Activated naive CD4-positive, alpha-beta T cell treated with Interleukin-2 at 50 U/mL for 16 hours (primary cell): ENCODE results near the gene ETF1.
A peak's percentile ranks its signal among the peaks of the same experiment; 100 is the strongest.

Source experiments
- DNase-seq: peaks from one replicate; pipeline ENCODE4 v3.0.0-alpha.2; 2020

Gene ETF1

DNA sequence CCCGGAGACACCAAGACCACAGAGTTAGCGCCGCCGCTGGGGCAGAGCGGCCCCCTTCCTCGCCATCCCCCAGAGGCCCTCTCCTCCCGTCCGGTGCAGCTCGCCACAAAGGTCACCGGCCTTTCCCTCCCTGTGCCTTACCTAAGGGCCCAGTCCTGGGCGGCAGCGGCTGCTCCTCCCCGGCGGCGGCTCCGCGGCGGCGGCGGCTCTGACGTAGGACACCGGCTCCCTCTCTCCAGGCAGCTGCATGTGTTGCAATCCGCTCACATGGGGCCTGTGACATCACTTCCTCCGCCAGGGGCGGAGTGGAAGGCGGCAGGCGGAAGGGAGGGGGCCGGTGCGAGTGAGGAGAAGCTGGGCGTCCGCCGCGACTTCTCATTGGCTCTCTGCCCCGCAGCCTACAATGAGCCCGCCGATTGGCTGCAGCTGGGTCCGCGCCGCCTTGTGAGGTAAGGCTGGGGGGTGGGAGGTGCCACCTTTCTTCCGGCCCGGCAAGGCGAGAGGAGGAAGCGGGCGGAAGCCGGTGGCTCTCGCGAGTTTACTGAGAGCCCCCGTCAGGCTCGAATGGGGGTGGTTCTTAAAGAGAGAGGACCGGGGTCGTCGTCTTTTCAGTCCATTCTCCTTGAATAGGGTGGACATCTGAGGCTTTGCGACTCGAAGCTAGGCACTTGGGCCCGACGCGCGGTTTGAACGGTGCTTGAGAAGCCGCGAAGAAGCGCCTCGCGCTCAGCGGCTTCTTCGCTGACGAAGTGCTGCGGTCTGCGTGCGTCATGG lies at the start of gene ETF1:
Gene ETF1, minus strand, starts transcription at position 281 of the 774 bp plus-strand sequence. CDS start 318 bp downstream, outside the sequence.
- DNase-seq: peak; percentile 100

- no peak for DNase-seq
Measured at GRCh38 chr5:138588013-138588788, 45.2 kb upstream of the ETF1 start.

DNA sequence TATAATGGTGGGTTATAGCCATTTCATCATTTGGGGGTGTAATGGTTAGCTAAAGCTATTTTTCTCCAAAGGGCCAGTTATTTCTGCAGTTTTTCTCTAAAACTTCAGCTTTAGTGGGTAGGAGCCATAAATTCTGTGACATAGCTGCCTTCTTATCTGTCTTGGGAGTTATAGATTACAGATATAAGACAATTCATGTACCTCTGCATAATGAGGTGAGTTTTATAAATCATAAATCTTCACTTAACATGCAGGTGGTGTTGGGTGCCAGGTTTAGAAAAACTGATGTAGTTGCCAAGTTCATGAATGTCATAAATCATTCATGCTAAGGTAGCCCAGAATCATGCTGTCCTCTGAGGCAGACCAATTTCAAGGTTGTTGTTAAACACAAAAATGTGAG lies 42.1 kb upstream of the ETF1 start:
- no peak for DNase-seq

DNA sequence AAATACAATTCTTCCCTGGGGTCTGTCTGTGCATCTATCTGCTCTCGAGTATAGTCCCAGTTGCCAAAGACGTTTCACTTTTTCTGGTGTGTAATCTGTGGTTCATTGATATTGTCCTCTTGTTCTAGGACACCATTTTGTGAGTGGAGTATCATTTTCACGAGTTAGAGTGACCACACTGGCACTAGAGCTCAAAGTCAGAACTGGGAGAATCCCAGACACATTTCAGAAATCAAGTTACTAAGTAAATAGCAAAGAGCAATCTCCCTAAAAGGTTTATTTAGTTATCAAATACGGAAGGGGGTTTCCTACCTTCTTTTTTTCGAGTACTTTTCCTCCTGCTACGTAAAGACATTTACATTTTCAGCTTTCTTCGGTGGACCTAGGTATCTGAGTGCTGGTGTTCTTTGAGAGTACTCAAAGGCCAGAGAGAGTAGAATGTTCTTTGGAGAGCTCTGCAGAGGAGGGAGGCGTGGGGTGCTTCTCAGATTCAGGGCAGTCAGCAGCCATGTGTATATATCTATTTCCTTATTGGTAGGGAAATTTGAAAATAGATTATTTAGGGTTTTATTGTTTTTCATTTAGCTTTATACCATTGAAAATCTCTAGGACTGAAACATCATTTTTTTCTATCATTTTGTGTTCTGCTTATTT lies 41.1 kb upstream of the ETF1 start:
- DNase-seq: no peak

GRCh38 chr5:138582959-138583358 lies 39.9 kb upstream of the ETF1 start:
- DNase-seq: no peak

DNA sequence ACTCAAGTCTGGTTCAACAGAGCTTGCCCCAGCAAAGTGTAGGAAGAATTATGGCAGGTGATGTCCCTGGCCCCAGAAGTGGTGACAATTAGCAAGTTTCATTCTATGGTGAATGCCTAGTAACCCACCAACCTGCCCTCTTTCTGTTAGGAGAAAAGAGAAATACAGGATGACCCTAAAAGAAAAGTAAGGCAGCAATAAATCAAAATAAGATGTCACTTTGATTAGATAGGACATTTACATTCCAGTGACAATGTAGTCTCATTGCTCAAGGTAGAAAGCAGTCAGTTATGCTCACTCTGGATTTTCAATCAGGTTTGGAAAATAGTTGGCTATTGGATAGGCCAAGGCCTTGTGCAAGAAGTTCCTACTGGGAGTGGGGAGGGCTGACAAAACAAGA lies 37.7 kb upstream of the ETF1 start:
- no peak for DNase-seq

DNA sequence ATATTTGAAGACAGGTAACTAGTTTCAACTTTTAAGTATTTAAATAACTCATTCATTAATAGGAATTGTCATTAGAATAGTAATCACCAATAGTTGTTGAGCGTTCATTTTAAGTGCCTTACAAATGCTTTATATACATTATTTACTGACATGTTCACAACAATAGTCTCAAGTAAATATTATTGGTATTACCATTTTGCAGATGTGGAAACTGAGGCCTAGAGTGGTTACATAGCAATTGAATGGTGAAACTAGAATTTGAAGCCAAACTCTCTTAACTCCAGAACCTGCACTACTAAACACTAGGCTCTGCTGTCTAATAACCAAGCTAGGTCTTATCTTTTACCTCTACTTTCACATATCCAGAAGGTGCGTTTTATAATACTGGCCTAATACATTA lies 37.0 kb upstream of the ETF1 start:
- DNase-seq: no peak

DNA sequence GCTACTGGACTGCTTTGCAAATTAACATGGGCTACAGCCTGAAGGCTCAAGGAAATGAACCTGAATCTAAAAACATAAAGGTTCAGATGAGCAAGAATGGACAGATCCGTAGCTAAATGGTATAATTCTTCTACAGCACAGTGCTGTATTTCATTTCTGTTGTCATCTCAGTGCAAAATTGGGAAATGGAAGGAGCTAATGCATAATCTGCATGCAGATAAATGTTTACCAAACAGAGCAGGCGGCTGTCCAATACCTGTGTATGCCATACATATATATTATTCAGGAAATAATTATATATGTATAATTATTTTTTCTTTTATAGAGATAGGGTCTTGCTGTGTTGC lies 36.5 kb upstream of the ETF1 start:
- DNase-seq: no peak

GRCh38 chr5:138577452-138577851 lies 34.4 kb upstream of the ETF1 start:
- DNase-seq: no peak

- DNase-seq: peak; percentile 97
Measured at GRCh38 chr5:138575194-138576015, 32.4 kb upstream of the ETF1 start, which contains the start of gene HSPA9. TSS of gene HSPA9 (minus strand) at chr5:138575401. CDS start at chr5:138575318, 83 bp downstream.

- no peak for DNase-seq
Measured at GRCh38 chr5:138574744-138575193, 31.7 kb upstream of the ETF1 start.

GRCh38 chr5:138573949-138574670 lies 31.1 kb upstream of the ETF1 start:
- no peak for DNase-seq

DNA sequence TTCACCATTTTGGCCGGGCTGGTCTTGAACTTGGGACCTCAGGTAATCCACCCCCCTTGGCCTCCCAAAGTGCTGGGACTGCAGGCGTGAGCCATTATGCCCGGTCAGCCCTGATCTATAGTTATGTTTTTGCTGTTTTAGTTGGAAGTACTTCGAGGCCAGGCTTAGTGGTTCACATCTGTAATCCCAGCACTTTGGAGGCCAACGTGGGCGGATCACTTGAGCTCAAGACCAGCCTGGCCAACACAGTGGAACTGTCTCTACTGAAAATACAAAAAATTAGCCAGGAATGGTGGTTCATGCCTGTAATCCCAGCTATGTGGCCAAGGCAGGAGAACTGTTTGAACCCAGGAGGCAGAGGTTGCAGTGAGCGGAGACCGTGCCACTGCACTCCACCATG lies 30.2 kb upstream of the ETF1 start:
- DNase-seq: no peak

DNA sequence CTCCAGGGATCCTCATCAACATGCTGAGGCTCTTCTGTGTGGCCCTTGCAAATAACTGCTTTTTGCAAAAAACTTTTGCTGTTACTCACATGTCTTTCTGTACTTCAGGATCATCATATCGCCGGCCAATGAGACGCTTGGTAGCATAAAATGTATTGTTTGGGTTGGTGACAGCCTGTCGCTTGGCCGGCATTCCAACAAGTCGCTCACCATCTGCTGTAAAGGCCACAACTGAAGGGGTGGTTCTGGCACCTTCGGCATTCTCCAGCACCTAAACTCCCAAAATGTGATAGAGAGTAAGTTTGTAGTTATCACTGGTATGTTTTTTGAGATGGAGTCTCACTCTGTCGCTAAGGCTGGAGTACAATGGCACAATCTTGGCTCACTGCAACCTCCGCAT lies 27.8 kb upstream of the ETF1 start:
- no peak for DNase-seq

GRCh38 chr5:138569782-138570181 lies 26.7 kb upstream of the ETF1 start:
- DNase-seq: no peak

DNA sequence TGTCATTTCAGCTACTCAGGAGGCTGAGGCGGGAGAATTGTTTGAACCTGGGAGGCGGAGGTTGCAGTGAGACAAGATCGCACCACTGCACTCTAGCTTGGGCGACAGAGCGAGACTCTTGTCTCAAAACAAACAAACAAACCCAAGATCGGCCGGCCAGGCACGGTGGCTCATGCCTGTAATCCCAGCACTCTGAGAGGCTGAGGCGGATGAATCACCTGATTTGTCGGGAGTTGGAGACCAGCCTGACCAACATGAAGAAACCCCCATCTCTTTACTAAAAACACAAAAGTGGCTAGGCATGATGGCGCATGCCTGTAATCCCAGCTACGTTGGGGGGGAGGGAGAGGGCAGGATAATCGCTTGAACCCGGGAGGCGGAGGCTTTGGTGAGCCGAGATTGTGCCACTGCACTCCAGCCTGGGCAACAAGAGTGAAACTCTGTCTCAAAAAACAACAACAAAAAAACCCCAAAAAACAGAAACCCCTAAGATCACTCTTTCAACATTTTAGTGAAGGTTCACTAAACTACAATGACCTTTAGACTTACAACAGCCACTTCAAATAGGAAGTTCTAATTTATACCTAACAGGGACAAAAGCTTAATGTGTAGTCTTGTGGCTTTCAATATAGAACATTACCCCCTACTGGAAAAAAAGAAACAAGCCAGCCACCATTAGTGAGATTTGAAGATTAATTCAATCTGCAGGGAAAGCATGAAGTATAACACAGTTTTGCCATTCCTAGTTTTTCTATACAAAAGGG lies 25.2 kb upstream of the ETF1 start:
- DNase-seq: no peak

DNA sequence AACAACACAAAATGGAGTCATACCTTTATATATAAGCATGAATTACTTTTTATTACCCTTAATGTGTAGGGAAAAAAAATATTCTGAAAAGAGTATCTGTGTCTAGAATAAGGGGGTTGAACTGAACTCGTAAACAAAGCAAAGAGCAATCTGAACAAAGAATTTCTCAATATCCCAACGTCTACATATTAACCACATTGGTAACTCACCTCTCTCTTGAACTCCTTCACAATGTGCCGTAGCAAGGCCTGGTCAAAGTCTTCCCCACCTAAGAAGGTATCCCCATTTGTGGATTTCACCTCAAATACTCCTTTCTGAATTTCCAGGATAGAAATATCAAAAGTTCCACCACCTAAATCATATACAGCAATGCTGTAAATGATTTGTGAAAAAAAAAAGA lies 23.8 kb upstream of the ETF1 start:
- DNase-seq: no peak

- DNase-seq: no peak
Measured at GRCh38 chr5:138565100-138565821, 22.2 kb upstream of the ETF1 start.

DNA sequence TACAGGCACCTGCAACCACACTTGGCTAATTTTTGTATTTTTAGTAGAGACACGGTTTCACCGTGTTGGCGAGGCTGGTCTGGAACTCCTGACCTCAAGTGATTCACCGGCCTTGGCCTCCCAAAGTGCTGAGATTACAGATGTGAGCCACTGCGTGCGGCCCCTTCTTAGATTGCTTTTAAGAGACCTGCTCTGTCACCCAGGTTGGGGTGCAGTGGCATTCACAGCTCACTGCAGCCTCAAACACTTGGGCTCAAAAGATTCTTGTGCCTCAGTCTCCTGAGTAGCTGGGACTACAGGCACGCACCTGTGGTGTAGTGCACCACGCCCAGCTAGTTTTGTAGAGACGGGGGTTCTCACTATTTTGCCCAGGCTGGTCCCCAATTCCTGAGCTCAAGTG lies 21.2 kb upstream of the ETF1 start:
- DNase-seq: no peak

GRCh38 chr5:138563340-138564118 lies 20.5 kb upstream of the ETF1 start:
- no peak for DNase-seq
